GM23338 (cell line): ENCODE data around the gene PKIB. TPM values are rescaled to one million over a fixed set of nuclear protein-coding genes. Genes with fewer than 3 reads are reported as not detected.

ENCODE experiments used
- ATAC-seq: fragments of 200-7000 bp; cut with Tn5 transposase; 3 replicates; pipeline ENCODE4 v1.9.1; 2020
- DNase-seq: peaks from one replicate; pipeline ENCODE4 v3.0.0-alpha.2; 2015; ENCODE audit warnings: low spot score
- H2AFZ ChIP-seq: fragments of 200-600 bp; sonication (generic); 2 replicates; pipeline ENCODE4 v1.8.0; 2016; ENCODE audit warnings: antibody characterized with exemption, mild to moderate bottlenecking, moderate library complexity
- H3F3A ChIP-seq: fragments of 200-600 bp; sonication (generic); replicated peaks from 2 replicates; pipeline ENCODE4 v1.8.0; 2017; ENCODE audit warnings: antibody characterized with exemption, mixed run types, low read depth
- H3K27ac ChIP-seq: fragments of 200-600 bp; sonication (generic); 2 replicates; pipeline ENCODE4 v1.6.1; 2016; ENCODE audit warnings: low read depth
- H3K27me3 ChIP-seq: fragments of 200-600 bp; sonication (generic); 2 replicates; pipeline ENCODE4 v1.8.0; 2016; ENCODE audit warnings: mild to moderate bottlenecking, mixed run types, moderate library complexity; ENCODE audit not compliant: insufficient read depth
- H3K36me3 ChIP-seq: fragments of 200-600 bp; sonication (generic); 2 replicates; pipeline ENCODE4 v1.8.0; 2016; ENCODE audit warnings: mild to moderate bottlenecking; ENCODE audit not compliant: insufficient read depth
- H3K4me1 ChIP-seq: fragments of 200-600 bp; sonication (generic); 2 replicates; pipeline ENCODE4 v1.8.0; 2016; ENCODE audit warnings: mild to moderate bottlenecking, moderate library complexity; ENCODE audit not compliant: insufficient read depth
- H3K4me2 ChIP-seq: fragments of 200-600 bp; sonication (generic); 2 replicates; pipeline ENCODE4 v1.7.1; 2017; ENCODE audit warnings: mixed run types
- H3K4me3 ChIP-seq: fragments of 200-600 bp; sonication (generic); 2 replicates; pipeline ENCODE4 v1.6.1; 2016; ENCODE audit warnings: mixed run types
- H3K79me2 ChIP-seq: fragments of 200-600 bp; sonication (generic); replicated peaks from 2 replicates; pipeline ENCODE4 v1.8.0; 2017; ENCODE audit warnings: mild to moderate bottlenecking; ENCODE audit not compliant: insufficient read depth
- H3K9me2 ChIP-seq: fragments of 200-600 bp; sonication (generic); 2 replicates; pipeline ENCODE4 v1.8.0; 2017; ENCODE audit not compliant: insufficient read depth
- H4K20me1 ChIP-seq: fragments of 200-600 bp; sonication (generic); replicated peaks from 2 replicates; pipeline ENCODE4 v1.8.0; 2017; ENCODE audit warnings: mild to moderate bottlenecking; ENCODE audit not compliant: insufficient read depth
- H3K27ac Mint-ChIP-seq: 2 replicates; pipeline ENCODE4 v1.8.0; 2020; ENCODE audit warnings: inconsistent platforms, mild to moderate bottlenecking, moderate library complexity, mixed read lengths
- H3K27me3 Mint-ChIP-seq: 3 replicates; pipeline ENCODE4 v1.8.0; 2022; ENCODE audit warnings: low read depth, mild to moderate bottlenecking, moderate library complexity, mixed read lengths, inconsistent platforms; ENCODE audit not compliant: insufficient read depth, poor library complexity
- H3K36me3 Mint-ChIP-seq: 3 replicates; pipeline ENCODE4 v1.8.0; 2021; ENCODE audit warnings: low read depth, mild to moderate bottlenecking, inconsistent platforms, moderate library complexity, mixed read lengths
- H3K4me1 Mint-ChIP-seq: 3 replicates; pipeline ENCODE4 v1.8.0; 2020; ENCODE audit warnings: mild to moderate bottlenecking, inconsistent platforms, mixed read lengths
- H3K4me3 Mint-ChIP-seq: 3 replicates; pipeline ENCODE4 v1.8.0; 2021; ENCODE audit warnings: moderate library complexity, mild to moderate bottlenecking, inconsistent platforms, mixed read lengths
- H3K9me3 Mint-ChIP-seq: 3 replicates; pipeline ENCODE4 v1.8.0; 2020; ENCODE audit warnings: moderate library complexity, mild to moderate bottlenecking, inconsistent platforms, mixed read lengths
- CREB1 ChIP-seq: fragments of 250-450 bp; sonication (Bioruptor Pico); IDR thresholded peaks from 2 replicates; pipeline ENCODE4 v1.5.0; 2020; ENCODE audit warnings: low read depth, mild to moderate bottlenecking, moderate library complexity
- REST ChIP-seq: IDR thresholded peaks from one replicate; pipeline ENCODE4 v1.6.1; 2018; ENCODE audit warnings: antibody characterized with exemption; ENCODE audit not compliant: unreplicated experiment
- STAT1 ChIP-seq: IDR thresholded peaks from one replicate; pipeline ENCODE4 v1.6.1; 2016; ENCODE audit warnings: antibody characterized with exemption; ENCODE audit not compliant: unreplicated experiment
- polyA plus RNA-seq: library from polyadenylated mRNA; unstranded; fragments of >200 nt; fragmentation: Nextera tagmentation; extraction: Ambion mirVana; gene quantifications from 2 replicates; pipeline ENCODE4 v1.2.1, GENCODE V29; 2016
- small RNA-seq: library from RNA; depleted of rRNA; stranded (forward); fragments of <200 nt; gene quantifications from one replicate; pipeline ENCODE3, GENCODE V24; 2014; ENCODE audit warnings: low replicate concordance
- total RNA-seq: library from RNA; depleted of rRNA; stranded (reverse); fragments of >200 nt; shearing (Covaris generic); gene quantifications from 2 replicates; pipeline ENCODE4 v1.2.3, GENCODE V29; 2014; rRNA removed
- TF ChIP-seq, protein P1 (sequence below): fragments of 250-450 bp; sonication (Bioruptor Pico); IDR thresholded peaks from 2 replicates; pipeline ENCODE4 v1.5.0; 2020; ENCODE audit warnings: mild to moderate bottlenecking, moderate library complexity

The PKIB gene
- total and polyA plus RNA-seq, 2 experiments from 2014 or later = 125 to 170 TPM

DNA sequence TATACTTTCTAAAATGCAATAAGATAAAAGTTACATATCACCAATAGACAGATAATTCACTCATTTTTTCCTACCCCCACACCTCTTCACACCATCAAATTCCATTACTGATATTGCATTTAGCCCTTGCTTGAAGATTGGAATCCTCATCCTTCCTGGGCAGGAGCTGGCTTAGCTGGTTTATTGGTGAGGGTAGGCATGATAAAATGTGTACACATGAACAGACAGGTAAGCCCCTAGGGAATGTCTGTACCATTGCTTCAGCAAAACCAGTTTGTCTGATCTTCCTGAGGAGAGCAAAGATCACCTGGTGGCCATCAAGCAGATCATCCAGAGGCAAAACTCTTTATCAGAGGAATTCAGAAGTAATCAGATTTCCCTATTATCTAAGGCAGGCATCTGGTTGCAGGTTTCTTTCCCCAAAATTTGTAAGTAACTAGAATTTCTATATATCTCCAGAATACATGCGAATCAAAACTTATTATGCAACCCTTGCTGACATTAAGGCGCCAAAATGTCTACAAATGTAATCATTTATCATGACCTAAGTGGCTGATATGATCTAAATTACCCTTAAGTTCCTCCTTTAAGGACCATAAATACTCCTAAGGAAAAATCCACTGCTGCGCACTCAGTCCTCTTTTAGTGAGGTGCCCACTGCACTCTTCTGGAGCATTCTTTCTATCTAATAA lies 162.7 kb downstream of the PKIB start:
- Histone ChIP-seq H3K4me3 (no peak overlapping the region), H3K79me2 (no peaks in the 10 kb centered on the region), H3K9me2 (no peaks in the 10 kb centered on the region), H2AFZ (no peak overlapping the region), H3K4me2 (no peak overlapping the region), H4K20me1 (no peaks in the 10 kb centered on the region), H3K36me3 (no peaks in the 10 kb centered on the region), H3K4me1 (no peaks in the 10 kb centered on the region; the same call in 1 of the 2 replicates), H3K27ac (no peak overlapping the region), H3F3A (0 out of 2 replicates have a peak, but pooled peaks cover under 1% of the 10 kb centered on the region), H3K27me3 (no peaks in the 10 kb centered on the region)
- Mint-ChIP-seq H3K9me3 (no peaks in the 10 kb centered on the region), H3K4me1 (peaks cover 6% of the 10 kb centered on the region), H3K36me3 (no peaks in the 10 kb centered on the region), H3K27me3 (no peaks in the 10 kb centered on the region), H3K4me3 (no peak overlapping the region), H3K27ac (no peak overlapping the region)
- DNase-seq (no peak), ATAC-seq (no peak)
- TF ChIP-seq STAT1 (no peak), CREB1 (CRISPR knock-in tag) (no peak), REST (no peak)
- TF ChIP-seq, protein P1, sequence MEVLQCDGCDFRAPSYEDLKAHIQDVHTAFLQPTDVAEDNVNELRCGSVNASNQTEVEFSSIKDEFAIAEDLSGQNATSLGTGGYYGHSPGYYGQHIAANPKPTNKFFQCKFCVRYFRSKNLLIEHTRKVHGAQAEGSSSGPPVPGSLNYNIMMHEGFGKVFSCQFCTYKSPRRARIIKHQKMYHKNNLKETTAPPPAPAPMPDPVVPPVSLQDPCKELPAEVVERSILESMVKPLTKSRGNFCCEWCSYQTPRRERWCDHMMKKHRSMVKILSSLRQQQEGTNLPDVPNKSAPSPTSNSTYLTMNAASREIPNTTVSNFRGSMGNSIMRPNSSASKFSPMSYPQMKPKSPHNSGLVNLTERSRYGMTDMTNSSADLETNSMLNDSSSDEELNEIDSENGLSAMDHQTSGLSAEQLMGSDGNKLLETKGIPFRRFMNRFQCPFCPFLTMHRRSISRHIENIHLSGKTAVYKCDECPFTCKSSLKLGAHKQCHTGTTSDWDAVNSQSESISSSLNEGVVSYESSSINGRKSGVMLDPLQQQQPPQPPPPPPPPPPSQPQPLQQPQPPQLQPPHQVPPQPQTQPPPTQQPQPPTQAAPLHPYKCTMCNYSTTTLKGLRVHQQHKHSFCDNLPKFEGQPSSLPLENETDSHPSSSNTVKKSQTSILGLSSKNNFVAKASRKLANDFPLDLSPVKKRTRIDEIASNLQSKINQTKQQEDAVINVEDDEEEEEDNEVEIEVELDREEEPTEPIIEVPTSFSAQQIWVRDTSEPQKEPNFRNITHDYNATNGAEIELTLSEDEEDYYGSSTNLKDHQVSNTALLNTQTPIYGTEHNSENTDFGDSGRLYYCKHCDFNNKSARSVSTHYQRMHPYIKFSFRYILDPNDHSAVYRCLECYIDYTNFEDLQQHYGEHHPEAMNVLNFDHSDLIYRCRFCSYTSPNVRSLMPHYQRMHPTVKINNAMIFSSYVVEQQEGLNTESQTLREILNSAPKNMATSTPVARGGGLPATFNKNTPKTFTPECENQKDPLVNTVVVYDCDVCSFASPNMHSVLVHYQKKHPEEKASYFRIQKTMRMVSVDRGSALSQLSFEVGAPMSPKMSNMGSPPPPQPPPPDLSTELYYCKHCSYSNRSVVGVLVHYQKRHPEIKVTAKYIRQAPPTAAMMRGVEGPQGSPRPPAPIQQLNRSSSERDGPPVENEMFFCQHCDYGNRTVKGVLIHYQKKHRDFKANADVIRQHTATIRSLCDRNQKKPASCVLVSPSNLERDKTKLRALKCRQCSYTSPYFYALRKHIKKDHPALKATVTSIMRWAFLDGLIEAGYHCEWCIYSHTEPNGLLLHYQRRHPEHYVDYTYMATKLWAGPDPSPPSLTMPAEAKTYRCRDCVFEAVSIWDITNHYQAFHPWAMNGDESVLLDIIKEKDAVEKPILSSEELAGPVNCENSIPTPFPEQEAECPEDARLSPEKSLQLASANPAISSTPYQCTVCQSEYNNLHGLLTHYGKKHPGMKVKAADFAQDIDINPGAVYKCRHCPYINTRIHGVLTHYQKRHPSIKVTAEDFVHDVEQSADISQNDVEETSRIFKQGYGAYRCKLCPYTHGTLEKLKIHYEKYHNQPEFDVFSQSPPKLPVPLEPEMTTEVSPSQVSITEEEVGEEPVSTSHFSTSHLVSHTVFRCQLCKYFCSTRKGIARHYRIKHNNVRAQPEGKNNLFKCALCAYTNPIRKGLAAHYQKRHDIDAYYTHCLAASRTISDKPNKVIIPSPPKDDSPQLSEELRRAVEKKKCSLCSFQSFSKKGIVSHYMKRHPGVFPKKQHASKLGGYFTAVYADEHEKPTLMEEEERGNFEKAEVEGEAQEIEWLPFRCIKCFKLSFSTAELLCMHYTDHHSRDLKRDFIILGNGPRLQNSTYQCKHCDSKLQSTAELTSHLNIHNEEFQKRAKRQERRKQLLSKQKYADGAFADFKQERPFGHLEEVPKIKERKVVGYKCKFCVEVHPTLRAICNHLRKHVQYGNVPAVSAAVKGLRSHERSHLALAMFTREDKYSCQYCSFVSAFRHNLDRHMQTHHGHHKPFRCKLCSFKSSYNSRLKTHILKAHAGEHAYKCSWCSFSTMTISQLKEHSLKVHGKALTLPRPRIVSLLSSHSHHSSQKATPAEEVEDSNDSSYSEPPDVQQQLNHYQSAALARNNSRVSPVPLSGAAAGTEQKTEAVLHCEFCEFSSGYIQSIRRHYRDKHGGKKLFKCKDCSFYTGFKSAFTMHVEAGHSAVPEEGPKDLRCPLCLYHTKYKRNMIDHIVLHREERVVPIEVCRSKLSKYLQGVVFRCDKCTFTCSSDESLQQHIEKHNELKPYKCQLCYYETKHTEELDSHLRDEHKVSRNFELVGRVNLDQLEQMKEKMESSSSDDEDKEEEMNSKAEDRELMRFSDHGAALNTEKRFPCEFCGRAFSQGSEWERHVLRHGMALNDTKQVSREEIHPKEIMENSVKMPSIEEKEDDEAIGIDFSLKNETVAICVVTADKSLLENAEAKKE = no peak

Small RNA genes within 50 kb of the gene (small RNA-seq; reads per million reads assigned to genes)
- not detected for gene RN7SL564P

Other genes with a start within 250 kb of the PKIB start
- 17.8 and 18.1 TPM in 2 replicates for gene HSF2, start 210.8 kb upstream of the PKIB start, total RNA-seq
- gene HSF2, start 210.8 kb upstream of the PKIB start, polyA plus RNA-seq = 10.0 and 10.4 TPM in 2 replicates
- 41.8 and 43.0 TPM in 2 replicates for gene SERINC1, start 138.6 kb upstream of the PKIB start, total RNA-seq
- 15.4 and 17.6 TPM in 2 replicates for gene SERINC1, start 138.6 kb upstream of the PKIB start, polyA plus RNA-seq
- gene FABP7, start 169.3 kb downstream of the PKIB start, total RNA-seq = 5.2 and 6.6 TPM in 2 replicates
- 14.5 and 15.7 TPM in 2 replicates for gene FABP7, start 169.3 kb downstream of the PKIB start, polyA plus RNA-seq
- gene SMPDL3A, start 178.9 kb downstream of the PKIB start, total RNA-seq = 3.0 and 6.3 TPM in 2 replicates
- 3.5 and 5.1 TPM in 2 replicates for gene SMPDL3A, start 178.9 kb downstream of the PKIB start, polyA plus RNA-seq